Spleen (tissue), 7 donors: ENCODE results near the gene KCNAB1.

Source experiments
- CTCF ChIP-seq, 11 experiments: fragments of 200-600 bp in 7 of 11; fragments of 450-650 bp in 4 of 11; sonication (generic) in 4 of 11; IDR thresholded peaks in 8 of 11; conservative IDR thresholded peaks in 3 of 11; 1 replicate in 7 of 11; 2 replicates in 4 of 11; pipeline versions ENCODE4 v1.4.0 to v1.8.0; 2016 to 2021; ENCODE audit warnings: antibody characterized with exemption in 11 of 11, inconsistent platforms in 4 of 11, mild to moderate bottlenecking in 1 of 11
- POLR2A ChIP-seq, 3 donors: fragments of 450-650 bp; IDR thresholded peaks; one replicate each; pipeline ENCODE4 v1.5.1; 2017; ENCODE audit warnings: antibody characterized with exemption in 3 of 3, mild to moderate bottlenecking in 1 of 3
- POLR2AphosphoS5 ChIP-seq, 3 donors: sonication (generic); formaldehyde crosslinking; IDR thresholded peaks; one replicate each; pipeline ENCODE4 v1.5.1; 2017; ENCODE audit warnings: antibody characterized with exemption in 3 of 3
- donor health status: DM: no; HTN: no; CAD: no; lungs with moderate emphysema.
- donor health status: DM: no; HTN: no; CAD: no.
- donor health status: DM: no; HTN: no; CAD: no.

- TF ChIP-seq CTCF (IDR thresholded peaks at IDR 0.05 in 8 of 11, conservative IDR thresholded peaks at IDR 0.05 in 3 of 11) (no peak), POLR2A (IDR thresholded peaks at IDR 0.05) (no peak), POLR2AphosphoS5 (IDR thresholded peaks at IDR 0.05) (no peak)
These were observed 322.7 kb downstream of the KCNAB1 start for GRCh38 chr3:156443079-156443478.
